OCI-LY1 (cell line): ENCODE measurements around the gene GABBR1.
A peak's percentile ranks its signal among the peaks of the same experiment; 100 is the strongest.

Source experiments
- H2AFZ ChIP-seq: fragments of 200-600 bp; sonication (generic), shearing (Covaris generic); 2 replicates; pipeline ENCODE4 v1.6.0; 2014; ENCODE audit warnings: antibody characterized with exemption, mild to moderate bottlenecking, low read length
- H3F3A ChIP-seq: fragments of 200-600 bp; sonication (generic), shearing (Covaris generic); 2 replicates; pipeline ENCODE4 v1.6.0; 2014; ENCODE audit warnings: mild to moderate bottlenecking, antibody characterized with exemption, low read length, moderate library complexity; ENCODE audit not compliant: insufficient read depth
- H3K27ac ChIP-seq: fragments of 200-600 bp; sonication (generic); 2 replicates; pipeline ENCODE4 v1.5.1; 2014; ENCODE audit warnings: low read length, mixed run types, mild to moderate bottlenecking, low read depth; ENCODE audit not compliant: poor library complexity, severe bottlenecking
- H3K27me3 ChIP-seq: fragments of 200-600 bp; sonication (generic); 2 replicates; pipeline ENCODE4 v1.6.0; 2014; ENCODE audit warnings: antibody characterized with exemption, mild to moderate bottlenecking, low read length, moderate library complexity; ENCODE audit not compliant: insufficient read depth
- H3K36me3 ChIP-seq: fragments of 200-600 bp; sonication (generic); 2 replicates; pipeline ENCODE4 v1.6.1; 2014; ENCODE audit warnings: mild to moderate bottlenecking, antibody characterized with exemption, low read length, moderate library complexity, mixed read lengths; ENCODE audit not compliant: insufficient read depth
- H3K4me1 ChIP-seq: fragments of 200-600 bp; sonication (generic); 2 replicates; pipeline ENCODE4 v1.5.1; 2014; ENCODE audit warnings: mild to moderate bottlenecking, low read length, moderate library complexity; ENCODE audit not compliant: insufficient read depth, severe bottlenecking
- H3K4me2 ChIP-seq: fragments of 200-600 bp; sonication (generic), shearing (Covaris generic); 2 replicates; pipeline ENCODE4 v1.6.1; 2014; ENCODE audit warnings: low read length
- H3K4me3 ChIP-seq: fragments of 200-600 bp; sonication (generic); 2 replicates; pipeline ENCODE4 v1.5.1; 2014; ENCODE audit warnings: low read length, low read depth, mild to moderate bottlenecking, mixed read lengths; ENCODE audit not compliant: poor library complexity, severe bottlenecking
- H3K79me2 ChIP-seq: fragments of 200-600 bp; shearing (Covaris generic); 2 replicates; pipeline ENCODE4 v1.6.1; 2016; ENCODE audit warnings: mixed run types, low read length, mixed read lengths; ENCODE audit not compliant: insufficient read depth
- H3K9ac ChIP-seq: fragments of 200-600 bp; sonication (generic), shearing (Covaris generic); 2 replicates; pipeline ENCODE4 v1.6.1; 2014; ENCODE audit warnings: mild to moderate bottlenecking, low read length, mixed read lengths
- H3K9me2 ChIP-seq: fragments of 200-600 bp; sonication (generic), shearing (Covaris generic); 2 replicates; pipeline ENCODE4 v1.6.1; 2014; ENCODE audit warnings: low read depth, mild to moderate bottlenecking, low read length, mixed read lengths
- H3K9me3 ChIP-seq: fragments of 200-600 bp; shearing (Covaris generic); 2 replicates; pipeline ENCODE4 v1.6.1; 2014; ENCODE audit warnings: low read length, mixed read lengths
- H4K20me1 ChIP-seq: fragments of 200-600 bp; sonication (generic), shearing (Covaris generic); 2 replicates; pipeline ENCODE4 v1.6.0; 2016; ENCODE audit warnings: mild to moderate bottlenecking, low read length; ENCODE audit not compliant: insufficient read depth
- CTCF ChIP-seq: fragments of 200-600 bp; sonication (generic), shearing (Covaris generic); IDR thresholded peaks from 2 replicates; pipeline ENCODE4 v1.5.1; 2017; ENCODE audit warnings: mild to moderate bottlenecking, antibody characterized with exemption, low read length, moderate library complexity, mixed read lengths
- EZH2 ChIP-seq: fragments of 200-600 bp; sonication (generic), shearing (Covaris generic); IDR thresholded peaks from 2 replicates; pipeline ENCODE4 v1.8.0; 2017; ENCODE audit warnings: borderline replicate concordance, mixed run types, mild to moderate bottlenecking, antibody characterized with exemption, low read length, moderate library complexity, mixed read lengths

Gene GABBR1

GRCh38 chr6:29641430-29642148 lies 8.6 kb upstream of the GABBR1 start:
- no peaks in the 10 kb centered on the region for H4K20me1 ChIP-seq
- no peak overlapping the region for H3K9ac ChIP-seq
- no peaks in the 10 kb centered on the region for H3K36me3 ChIP-seq
- no peak overlapping the region for H3K27ac ChIP-seq
- H3K4me2 ChIP-seq, result no peak overlapping the region
- H3K79me2 ChIP-seq, result no peaks in the 10 kb centered on the region
- no peaks in the 10 kb centered on the region for H3K4me1 ChIP-seq
- no peak for TF ChIP-seq EZH2
- no peak for TF ChIP-seq CTCF
- H3K27me3 ChIP-seq, result 0 out of 2 replicates have a peak, but pooled peaks cover 3% of the 10 kb centered on the region
- H3K4me3 ChIP-seq, result no peak overlapping the region
- H3K9me2 ChIP-seq, result no peaks in the 10 kb centered on the region
- no peaks in the 10 kb centered on the region for H3F3A ChIP-seq
- no peaks in the 10 kb centered on the region for H3K9me3 ChIP-seq
- H2AFZ ChIP-seq, result no peak overlapping the region

GRCh38 chr6:29637247-29637646 lies 4.3 kb upstream of the GABBR1 start:
- Histone ChIP-seq H3K9ac (no peak overlapping the region), H3K9me2 (no peaks in the 10 kb centered on the region), H3K27ac (no peak overlapping the region), H3K36me3 (no peaks in the 10 kb centered on the region), H3K4me3 (no peak overlapping the region), H4K20me1 (no peaks in the 10 kb centered on the region), H2AFZ (no peak overlapping the region), H3K79me2 (no peaks in the 10 kb centered on the region), H3K27me3 (0 out of 2 replicates have a peak, but pooled peaks cover 3% of the 10 kb centered on the region), H3K4me2 (no peak overlapping the region), H3K9me3 (no peaks in the 10 kb centered on the region), H3F3A (no peaks in the 10 kb centered on the region), H3K4me1 (peaks cover 12% of the 10 kb centered on the region)
- TF ChIP-seq CTCF, result no peak
- TF ChIP-seq EZH2, result no peak

- peak overlapping the region; percentile 90 for H3K4me2 ChIP-seq
- peak overlapping the region; percentile 76 for H3K4me3 ChIP-seq
- H3K36me3 ChIP-seq, result no peaks in the 10 kb centered on the region
- H2AFZ ChIP-seq, result no peak overlapping the region
- no peaks in the 10 kb centered on the region for H3K9me2 ChIP-seq
- no peaks in the 10 kb centered on the region for H3F3A ChIP-seq
- no peak for TF ChIP-seq EZH2
- TF ChIP-seq CTCF, result no peak
- no peaks in the 10 kb centered on the region for H3K9me3 ChIP-seq
- H3K27ac ChIP-seq, result no peak overlapping the region
- H3K27me3 ChIP-seq, result peaks cover 6% of the 10 kb centered on the region
- peaks cover 28% of the 10 kb centered on the region for H3K4me1 ChIP-seq
- H3K79me2 ChIP-seq, result no peaks in the 10 kb centered on the region
- no peaks in the 10 kb centered on the region for H4K20me1 ChIP-seq
- no peak overlapping the region for H3K9ac ChIP-seq
Measured at GRCh38 chr6:29633534-29633905, 537 bp upstream of the GABBR1 start.
